ENCODE data around the gene SPATA31C2. TPM values are rescaled to one million over a fixed set of nuclear protein-coding genes. Genes with fewer than 3 reads are reported as not detected.

Gene SPATA31C2
- polyA plus RNA-seq, 2 of the 4 experiments (the other 2 are of a cell fraction) = not detected

- TF ChIP-seq, protein P1, sequence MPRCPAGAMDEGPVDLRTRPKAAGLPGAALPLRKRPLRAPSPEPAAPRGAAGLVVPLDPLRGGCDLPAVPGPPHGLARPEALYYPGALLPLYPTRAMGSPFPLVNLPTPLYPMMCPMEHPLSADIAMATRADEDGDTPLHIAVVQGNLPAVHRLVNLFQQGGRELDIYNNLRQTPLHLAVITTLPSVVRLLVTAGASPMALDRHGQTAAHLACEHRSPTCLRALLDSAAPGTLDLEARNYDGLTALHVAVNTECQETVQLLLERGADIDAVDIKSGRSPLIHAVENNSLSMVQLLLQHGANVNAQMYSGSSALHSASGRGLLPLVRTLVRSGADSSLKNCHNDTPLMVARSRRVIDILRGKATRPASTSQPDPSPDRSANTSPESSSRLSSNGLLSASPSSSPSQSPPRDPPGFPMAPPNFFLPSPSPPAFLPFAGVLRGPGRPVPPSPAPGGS (IDR thresholded peaks at IDR 0.05) = no peak
- TF ChIP-seq EHMT2 (IDR thresholded peaks at IDR 0.05; ENCODE audit: low read depth) (no peak), HOXA7 (CRISPR knock-in tag; IDR thresholded peaks at IDR 0.05) (no peak)
Observed at GRCh38 chr9:88108779-88109178, 29.5 kb downstream of the SPATA31C2 start (continued).

GRCh38 chr9:88106492-88106891 is 31.8 kb downstream of the SPATA31C2 start:
- FAIRE-seq = no peak
- peak; percentile 86 for ATAC-seq
- 9% methylated on average over 4 of the region's 4 CpGs for WGBS (ENCODE audit: missing lambda C conversion rate)
- TF ChIP-seq E2F6 (IDR thresholded peaks at IDR 0.05; ENCODE audit: borderline replicate concordance, low read depth) (peak; percentile 52; the same call in 1 of the 2 replicates), NFE2L2 (conservative IDR thresholded peaks at IDR 0.05; ENCODE audit: low read length) (no peak), SMC3 (IDR thresholded peaks at IDR 0.05) (peak; percentile 69), POLR2AphosphoS2 (conservative IDR thresholded peaks at IDR 0.05; ENCODE audit: low read length) (no peak), RAD21 (conservative IDR thresholded peaks at IDR 0.05 in 1 of 2, IDR thresholded peaks at IDR 0.05 in 1 of 2) (peak; percentile 63 to 66), CBX2 (IDR thresholded peaks at IDR 0.05; ENCODE audit: borderline replicate concordance, low read depth) (no peak), ATOH8 (CRISPR knock-in tag; IDR thresholded peaks at IDR 0.05; ENCODE audit: low read depth) (no peak), ESRRA (IDR thresholded peaks at IDR 0.05; ENCODE audit: borderline replicate concordance, low read length) (no peak), USF2 (IDR thresholded peaks at IDR 0.05) (no peak), CHD4 (IDR thresholded peaks at IDR 0.05; ENCODE audit: borderline replicate concordance) (no peak), ZC3H11A (IDR thresholded peaks at IDR 0.05) (no peak)
- TF ChIP-seq, protein P2, sequence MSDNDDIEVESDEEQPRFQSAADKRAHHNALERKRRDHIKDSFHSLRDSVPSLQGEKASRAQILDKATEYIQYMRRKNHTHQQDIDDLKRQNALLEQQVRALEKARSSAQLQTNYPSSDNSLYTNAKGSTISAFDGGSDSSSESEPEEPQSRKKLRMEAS (IDR thresholded peaks at IDR 0.05) = peak; percentile 72; the same call in 1 of the 2 replicates
- TF ChIP-seq, protein P3, sequence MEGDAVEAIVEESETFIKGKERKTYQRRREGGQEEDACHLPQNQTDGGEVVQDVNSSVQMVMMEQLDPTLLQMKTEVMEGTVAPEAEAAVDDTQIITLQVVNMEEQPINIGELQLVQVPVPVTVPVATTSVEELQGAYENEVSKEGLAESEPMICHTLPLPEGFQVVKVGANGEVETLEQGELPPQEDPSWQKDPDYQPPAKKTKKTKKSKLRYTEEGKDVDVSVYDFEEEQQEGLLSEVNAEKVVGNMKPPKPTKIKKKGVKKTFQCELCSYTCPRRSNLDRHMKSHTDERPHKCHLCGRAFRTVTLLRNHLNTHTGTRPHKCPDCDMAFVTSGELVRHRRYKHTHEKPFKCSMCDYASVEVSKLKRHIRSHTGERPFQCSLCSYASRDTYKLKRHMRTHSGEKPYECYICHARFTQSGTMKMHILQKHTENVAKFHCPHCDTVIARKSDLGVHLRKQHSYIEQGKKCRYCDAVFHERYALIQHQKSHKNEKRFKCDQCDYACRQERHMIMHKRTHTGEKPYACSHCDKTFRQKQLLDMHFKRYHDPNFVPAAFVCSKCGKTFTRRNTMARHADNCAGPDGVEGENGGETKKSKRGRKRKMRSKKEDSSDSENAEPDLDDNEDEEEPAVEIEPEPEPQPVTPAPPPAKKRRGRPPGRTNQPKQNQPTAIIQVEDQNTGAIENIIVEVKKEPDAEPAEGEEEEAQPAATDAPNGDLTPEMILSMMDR (IDR thresholded peaks at IDR 0.05) = peak; percentile 59
- TF ChIP-seq, protein P1 (IDR thresholded peaks at IDR 0.05) = no peak
- peak in 1 of 2 experiments; percentile 47 for DNase-seq (ENCODE audit: low read depth in 1 of 2, low spot score in 1 of 2)
- no peak overlapping the region for H3K4me3 ChIP-seq
- H3K4me2 ChIP-seq = no peak overlapping the region
- POLR2A ChIA-PET = no interaction called here
- no peak overlapping the region for H3K27ac ChIP-seq
- CTCF ChIA-PET = interaction anchor here (0.7 to 1.6 kb wide), 6 partner anchors 10 to 895 kb away, joined by 3 to 6 read pairs (median 4); no protein-coding TSS in a partner anchor
- H3K4me1 ChIP-seq = no peaks in the 10 kb centered on the region
- no peaks in the 10 kb centered on the region for H3K9me3 ChIP-seq

Data from A549 (cell line).